MM.1S (cell line): Measurements from ENCODE around the gene PIP5K1A.
"Not testable (repeated sequence)": the region's sequence is repeated elsewhere in the genome, so short reads cannot be mapped to it uniquely, and the experiment has no call there.

ENCODE experiments used
- EZH2 ChIP-seq: fragments of 300-600 bp; sonication (generic); optimal IDR thresholded peaks from 2 replicates; pipeline ENCODE3; 2017; ENCODE audit warnings: low read depth, mild to moderate bottlenecking, antibody characterized with exemption, low read length, mixed read lengths
- EZH2phosphoT487 ChIP-seq: fragments of 300-600 bp; sonication (generic); IDR thresholded peaks from 2 replicates; pipeline ENCODE4 v1.6.1; 2018; ENCODE audit warnings: antibody characterized with exemption, low read length
- TF ChIP-seq, protein P1 (sequence below): fragments of 300-600 bp; sonication (generic); IDR thresholded peaks from 2 replicates; pipeline ENCODE4 v1.5.1; 2016; ENCODE audit warnings: antibody characterized with exemption, low read length, mixed read lengths

DNA sequence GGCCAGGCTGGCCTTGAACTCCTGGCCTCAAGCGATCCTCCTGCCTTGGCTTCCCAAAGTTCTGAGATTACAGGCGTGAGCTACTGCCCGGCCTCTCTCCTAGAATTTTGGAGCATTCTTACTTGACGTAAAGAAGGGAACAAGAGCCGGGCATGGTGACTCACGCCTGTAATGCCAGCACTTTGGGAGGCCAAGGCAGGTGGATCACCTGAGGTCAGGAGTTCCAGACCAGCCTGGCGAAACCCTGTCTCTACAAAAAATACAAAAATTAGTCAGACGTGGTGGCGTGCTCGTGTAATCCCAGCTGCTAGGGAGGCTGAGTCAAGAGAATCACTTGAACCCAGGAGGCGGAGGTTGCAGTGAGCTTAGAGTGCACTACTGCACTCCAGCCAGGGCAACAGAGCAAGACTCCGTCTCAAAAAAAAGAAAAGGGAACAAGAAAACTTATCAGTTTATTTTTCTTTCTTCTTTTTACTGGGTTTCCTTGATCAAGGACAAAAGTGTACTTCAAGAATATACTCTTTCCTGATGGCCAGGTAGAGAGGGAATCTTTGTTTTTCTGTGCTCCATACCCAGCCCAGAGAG is 7.1 kb downstream of the PIP5K1A start:
- TF ChIP-seq, protein P1, sequence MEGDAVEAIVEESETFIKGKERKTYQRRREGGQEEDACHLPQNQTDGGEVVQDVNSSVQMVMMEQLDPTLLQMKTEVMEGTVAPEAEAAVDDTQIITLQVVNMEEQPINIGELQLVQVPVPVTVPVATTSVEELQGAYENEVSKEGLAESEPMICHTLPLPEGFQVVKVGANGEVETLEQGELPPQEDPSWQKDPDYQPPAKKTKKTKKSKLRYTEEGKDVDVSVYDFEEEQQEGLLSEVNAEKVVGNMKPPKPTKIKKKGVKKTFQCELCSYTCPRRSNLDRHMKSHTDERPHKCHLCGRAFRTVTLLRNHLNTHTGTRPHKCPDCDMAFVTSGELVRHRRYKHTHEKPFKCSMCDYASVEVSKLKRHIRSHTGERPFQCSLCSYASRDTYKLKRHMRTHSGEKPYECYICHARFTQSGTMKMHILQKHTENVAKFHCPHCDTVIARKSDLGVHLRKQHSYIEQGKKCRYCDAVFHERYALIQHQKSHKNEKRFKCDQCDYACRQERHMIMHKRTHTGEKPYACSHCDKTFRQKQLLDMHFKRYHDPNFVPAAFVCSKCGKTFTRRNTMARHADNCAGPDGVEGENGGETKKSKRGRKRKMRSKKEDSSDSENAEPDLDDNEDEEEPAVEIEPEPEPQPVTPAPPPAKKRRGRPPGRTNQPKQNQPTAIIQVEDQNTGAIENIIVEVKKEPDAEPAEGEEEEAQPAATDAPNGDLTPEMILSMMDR, result not testable (repeated sequence)
- not testable (repeated sequence) for TF ChIP-seq EZH2phosphoT487, EZH2
